ENCODE data around the gene EYA2. TPM values are rescaled to one million over a fixed set of nuclear protein-coding genes. Genes with fewer than 3 reads are reported as not detected.
"Not testable (repeated sequence)": the region's sequence is repeated elsewhere in the genome, so short reads cannot be mapped to it uniquely, and the experiment has no call there.

Gene EYA2
- total RNA-seq, 1 experiment from 2014 or later, result not detected

DNA sequence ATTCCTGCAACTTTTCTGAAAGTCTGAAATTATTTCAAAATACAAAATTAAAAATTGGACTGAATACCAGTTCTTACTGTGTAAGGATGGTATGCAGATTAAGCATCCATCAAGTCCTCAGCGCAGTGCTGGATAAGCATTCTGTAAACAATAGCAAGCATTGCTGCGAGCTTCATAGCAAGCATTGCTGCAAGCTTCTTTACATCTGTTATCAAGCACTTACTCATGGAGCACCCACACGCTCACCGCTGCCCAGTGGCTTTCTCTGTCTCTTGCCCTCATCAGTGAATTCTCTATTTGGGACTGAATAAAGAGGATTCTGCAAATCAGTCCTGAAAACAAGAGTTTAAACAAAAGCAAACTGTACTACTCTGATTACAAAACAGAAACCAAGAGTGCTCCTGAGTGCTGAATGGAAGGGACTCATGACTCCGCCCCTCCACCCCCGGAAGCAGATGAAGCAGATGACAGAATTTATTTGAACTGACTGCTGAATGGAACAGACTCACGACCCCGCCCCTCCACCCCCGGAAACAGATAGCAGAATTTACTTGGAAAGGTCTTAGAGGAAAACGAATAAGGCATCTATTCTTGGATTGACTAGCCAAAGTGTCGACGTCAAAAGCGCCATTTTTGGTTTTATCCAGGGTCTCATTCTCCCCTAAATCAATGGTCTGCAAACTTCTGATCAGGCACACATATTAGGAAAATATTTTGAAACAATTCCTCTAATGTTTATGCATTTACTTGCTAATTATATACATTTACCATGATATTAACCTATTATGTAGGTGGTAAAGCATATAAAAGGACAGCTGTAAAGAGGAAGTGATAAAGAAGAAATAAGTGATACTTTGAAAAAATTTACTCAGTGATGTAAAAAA is 22.1 kb upstream of the EYA2 start:
- DNase-seq (ENCODE audit: unreplicated experiment), result no peak
- Mint-ChIP-seq H3K27ac (ENCODE audit: low read depth, unreplicated experiment) (no peak overlapping the region), H3K36me3 (ENCODE audit: insufficient read depth, unreplicated experiment) (no peaks in the 10 kb centered on the region), H3K4me3 (ENCODE audit: unreplicated experiment) (no peak overlapping the region), H3K27me3 (ENCODE audit: insufficient read depth, unreplicated experiment) (peaks cover 23% of the 10 kb centered on the region), H3K4me1 (ENCODE audit: insufficient read depth, unreplicated experiment) (no peaks in the 10 kb centered on the region), H3K9me3 (ENCODE audit: unreplicated experiment) (no peaks in the 10 kb centered on the region)
- BruUV-seq (replicated peaks), result no TSS peak
- intact Hi-C loops (cut with micrococcal nuclease), result no loop called here
- ChIA-PET POLR2A (no interaction called here), CTCF (no interaction called here)
- TF ChIP-seq, protein P1, sequence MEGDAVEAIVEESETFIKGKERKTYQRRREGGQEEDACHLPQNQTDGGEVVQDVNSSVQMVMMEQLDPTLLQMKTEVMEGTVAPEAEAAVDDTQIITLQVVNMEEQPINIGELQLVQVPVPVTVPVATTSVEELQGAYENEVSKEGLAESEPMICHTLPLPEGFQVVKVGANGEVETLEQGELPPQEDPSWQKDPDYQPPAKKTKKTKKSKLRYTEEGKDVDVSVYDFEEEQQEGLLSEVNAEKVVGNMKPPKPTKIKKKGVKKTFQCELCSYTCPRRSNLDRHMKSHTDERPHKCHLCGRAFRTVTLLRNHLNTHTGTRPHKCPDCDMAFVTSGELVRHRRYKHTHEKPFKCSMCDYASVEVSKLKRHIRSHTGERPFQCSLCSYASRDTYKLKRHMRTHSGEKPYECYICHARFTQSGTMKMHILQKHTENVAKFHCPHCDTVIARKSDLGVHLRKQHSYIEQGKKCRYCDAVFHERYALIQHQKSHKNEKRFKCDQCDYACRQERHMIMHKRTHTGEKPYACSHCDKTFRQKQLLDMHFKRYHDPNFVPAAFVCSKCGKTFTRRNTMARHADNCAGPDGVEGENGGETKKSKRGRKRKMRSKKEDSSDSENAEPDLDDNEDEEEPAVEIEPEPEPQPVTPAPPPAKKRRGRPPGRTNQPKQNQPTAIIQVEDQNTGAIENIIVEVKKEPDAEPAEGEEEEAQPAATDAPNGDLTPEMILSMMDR (IDR thresholded peaks at IDR 0.05; ENCODE audit: unreplicated experiment), result no peak

DNA sequence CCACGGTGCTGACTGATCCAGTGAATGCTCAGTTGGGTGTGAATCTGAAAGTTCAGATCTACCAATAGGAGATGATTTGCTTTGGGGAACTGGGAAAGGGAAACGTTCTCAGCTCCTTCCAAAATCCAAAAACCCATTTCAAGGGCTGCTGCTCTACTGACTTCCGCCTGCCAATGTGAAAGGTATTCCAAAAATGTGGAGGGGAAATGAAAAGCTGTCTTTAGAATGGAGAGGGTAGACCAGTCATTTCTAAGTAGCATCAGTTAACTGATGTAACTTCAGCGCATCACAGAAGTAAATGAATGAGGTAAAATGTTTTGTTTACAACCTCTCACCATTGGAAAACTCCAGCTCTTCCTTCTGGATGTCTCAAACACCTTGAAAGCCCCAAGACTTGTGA is 19.6 kb upstream of the EYA2 start:
- BruUV-seq (replicated peaks), result no TSS peak
- Mint-ChIP-seq H3K9me3 (ENCODE audit: unreplicated experiment) (no peaks in the 10 kb centered on the region), H3K27me3 (ENCODE audit: insufficient read depth, unreplicated experiment) (no peaks in the 10 kb centered on the region), H3K4me3 (ENCODE audit: unreplicated experiment) (no peak overlapping the region), H3K27ac (ENCODE audit: low read depth, unreplicated experiment) (no peak overlapping the region), H3K4me1 (ENCODE audit: insufficient read depth, unreplicated experiment) (no peaks in the 10 kb centered on the region), H3K36me3 (ENCODE audit: insufficient read depth, unreplicated experiment) (no peaks in the 10 kb centered on the region)
- ChIA-PET POLR2A (interaction anchor here (0.7 to 1.0 kb wide), 3 partner anchors 12 to 250 kb away, joined by 3 read pairs; no protein-coding TSS in a partner anchor), CTCF (no interaction called here)
- intact Hi-C loops (cut with micrococcal nuclease), result no loop called here
- TF ChIP-seq, protein P1 (IDR thresholded peaks at IDR 0.05; ENCODE audit: unreplicated experiment), result no peak
- no peak for DNase-seq (ENCODE audit: unreplicated experiment)

DNA sequence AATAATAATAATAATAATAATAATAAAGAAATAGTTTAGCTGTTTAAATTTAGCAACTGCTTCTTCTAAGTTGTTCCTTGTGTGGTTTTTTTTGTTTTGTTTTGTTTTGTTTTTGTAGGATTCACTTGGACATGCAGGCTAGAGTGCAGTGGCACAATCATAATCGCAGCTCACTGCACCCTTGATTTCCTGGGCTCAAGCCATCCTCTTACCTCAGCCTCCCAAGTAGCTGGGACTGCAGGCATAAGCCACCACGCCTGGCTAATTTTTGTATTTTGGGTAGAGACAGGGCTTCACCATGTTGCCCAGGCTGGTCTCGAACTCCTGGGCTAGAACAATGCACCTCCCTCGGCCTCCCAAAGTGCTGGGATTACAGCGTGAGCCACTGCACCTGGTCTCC is 15.3 kb upstream of the EYA2 start:
- intact Hi-C loops (cut with micrococcal nuclease), result no loop called here
- Mint-ChIP-seq H3K4me1 (ENCODE audit: insufficient read depth, unreplicated experiment) (no peaks in the 10 kb centered on the region), H3K27ac (ENCODE audit: low read depth, unreplicated experiment) (no peak overlapping the region), H3K27me3 (ENCODE audit: insufficient read depth, unreplicated experiment) (peaks cover 32% of the 10 kb centered on the region), H3K36me3 (ENCODE audit: insufficient read depth, unreplicated experiment) (no peaks in the 10 kb centered on the region), H3K9me3 (ENCODE audit: unreplicated experiment) (no peaks in the 10 kb centered on the region), H3K4me3 (ENCODE audit: unreplicated experiment) (no peak overlapping the region)
- POLR2A ChIA-PET, result no interaction called here
- BruUV-seq (replicated peaks), result no TSS peak
- no peak for DNase-seq (ENCODE audit: unreplicated experiment)
- CTCF ChIA-PET, result interaction anchor here (0.6 kb wide), 1 partner anchor 317 kb away, joined by 3 read pairs; no protein-coding TSS in a partner anchor
- TF ChIP-seq, protein P1 (IDR thresholded peaks at IDR 0.05; ENCODE audit: unreplicated experiment), result no peak

GRCh38 chr20:46879963-46880362 is 14.7 kb upstream of the EYA2 start:
- H3K9me3 Mint-ChIP-seq (ENCODE audit: unreplicated experiment); H3K27ac Mint-ChIP-seq (ENCODE audit: low read depth, unreplicated experiment); intact Hi-C loops (cut with micrococcal nuclease); H3K4me1 Mint-ChIP-seq (ENCODE audit: insufficient read depth, unreplicated experiment); H3K4me3 Mint-ChIP-seq (ENCODE audit: unreplicated experiment); POLR2A ChIA-PET; DNase-seq (ENCODE audit: unreplicated experiment); H3K36me3 Mint-ChIP-seq (ENCODE audit: insufficient read depth, unreplicated experiment); BruUV-seq (replicated peaks): not testable (repeated sequence)
- CTCF ChIA-PET, result interaction anchor here (0.6 to 0.7 kb wide), 3 partner anchors 10 to 328 kb away, joined by 3 read pairs; no protein-coding TSS in a partner anchor
- H3K27me3 Mint-ChIP-seq (ENCODE audit: insufficient read depth, unreplicated experiment), result peaks cover 32% of the 10 kb centered on the region

Measured in MCF 10A (cell line).